Activated effector memory CD4-positive, alpha-beta T cell treated with anti-CD3 and anti-CD28 coated beads, Interleukin-2, amount 50 U/mL, for 16 hours (primary cell): ENCODE results near the gene DOCK9.

Experiments used
- DNase-seq: peaks from one replicate; pipeline ENCODE4 v3.0.0-alpha.2; 2020

Gene DOCK9

DNA sequence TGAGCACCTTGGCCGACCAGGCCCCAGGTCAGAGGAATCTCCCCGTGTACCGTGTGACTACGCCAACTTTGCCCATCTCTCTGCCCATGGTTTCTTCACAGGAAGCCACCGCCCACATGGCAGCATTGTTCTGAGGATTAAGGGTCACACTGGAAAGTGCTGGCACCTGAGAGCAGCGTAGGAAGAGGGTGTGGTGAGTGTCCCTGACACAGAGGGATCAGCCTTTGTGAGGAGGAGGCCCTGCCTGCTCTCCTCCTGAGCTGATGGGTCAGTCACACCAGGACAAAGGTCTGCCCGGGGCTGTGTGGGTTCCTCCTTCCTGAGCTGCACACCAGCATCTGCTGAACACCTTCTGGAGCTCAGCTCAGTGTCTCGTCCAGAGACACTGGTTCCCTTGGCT, 193.2 kb downstream of the DOCK9 start:
- DNase-seq = no peak

DNA sequence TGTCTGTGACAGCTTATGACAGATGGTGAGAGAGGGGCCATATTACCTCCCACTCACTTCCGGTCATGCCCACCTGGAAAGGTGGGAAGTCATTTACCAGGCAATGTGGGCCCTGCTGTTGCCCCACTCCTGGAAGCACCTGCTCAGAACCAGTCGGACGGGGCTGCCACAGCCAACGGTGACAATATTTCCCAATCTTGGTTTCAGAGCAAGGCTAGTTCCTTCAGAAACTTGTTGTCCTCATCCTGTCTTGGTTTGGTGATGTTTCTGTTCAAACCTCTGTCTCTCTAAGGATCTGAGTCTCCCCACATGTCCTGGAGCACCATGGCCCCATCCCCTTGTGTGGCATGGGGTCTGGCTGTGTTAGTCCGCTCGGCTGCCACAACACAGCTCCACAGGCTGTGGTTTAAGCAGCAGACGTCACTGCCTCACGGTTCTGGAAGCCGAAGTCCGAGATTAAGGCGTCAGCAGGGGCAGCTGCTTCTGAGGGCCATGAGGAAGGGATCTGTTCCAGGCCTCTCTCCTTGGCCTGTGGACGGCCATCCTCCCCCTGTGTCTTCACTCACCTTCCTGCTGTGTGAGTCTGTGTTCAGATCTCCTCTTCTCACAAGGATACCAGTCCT, 193.9 kb downstream of the DOCK9 start:
- DNase-seq = no peak

DNA sequence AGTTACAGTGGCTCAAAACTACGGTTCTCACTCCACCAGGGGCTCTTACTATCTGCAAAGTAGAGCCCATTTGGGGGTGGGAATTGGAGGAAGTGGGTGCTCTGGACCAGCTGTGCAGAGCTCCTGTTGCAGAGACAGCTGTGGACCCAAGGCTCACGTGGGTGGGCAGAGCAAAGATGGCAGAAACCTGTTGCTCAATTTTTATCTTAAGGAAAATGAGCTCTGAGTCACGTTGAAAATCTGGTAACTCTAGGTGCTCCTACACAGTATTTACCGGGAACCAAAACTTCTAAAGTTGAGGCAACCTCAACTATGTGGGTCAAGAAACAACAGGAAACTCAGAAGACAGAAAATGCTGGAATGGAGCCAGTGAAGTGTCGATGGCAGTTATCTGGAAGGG, 195.2 kb downstream of the DOCK9 start:
- DNase-seq = no peak

DNA sequence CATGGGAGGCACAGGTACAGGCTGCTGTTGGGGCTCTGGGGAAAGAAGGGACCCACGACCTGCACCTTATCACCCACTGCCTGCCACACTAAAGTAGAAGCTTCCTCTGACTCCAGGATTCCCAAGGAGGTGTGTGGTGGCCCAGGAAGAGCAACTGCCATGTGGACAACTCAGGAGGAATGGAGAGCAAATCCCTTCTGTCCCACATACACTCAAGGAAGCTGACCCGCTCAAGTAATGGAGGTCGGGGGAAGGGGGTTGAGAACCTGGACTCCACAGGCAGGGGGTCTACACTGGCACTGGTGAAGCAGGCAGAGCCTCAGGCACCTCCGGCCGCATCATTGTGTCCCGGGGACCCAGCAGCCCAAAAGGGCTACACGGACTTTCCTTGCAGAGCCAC, 196.0 kb downstream of the DOCK9 start:
- no peak for DNase-seq

DNA sequence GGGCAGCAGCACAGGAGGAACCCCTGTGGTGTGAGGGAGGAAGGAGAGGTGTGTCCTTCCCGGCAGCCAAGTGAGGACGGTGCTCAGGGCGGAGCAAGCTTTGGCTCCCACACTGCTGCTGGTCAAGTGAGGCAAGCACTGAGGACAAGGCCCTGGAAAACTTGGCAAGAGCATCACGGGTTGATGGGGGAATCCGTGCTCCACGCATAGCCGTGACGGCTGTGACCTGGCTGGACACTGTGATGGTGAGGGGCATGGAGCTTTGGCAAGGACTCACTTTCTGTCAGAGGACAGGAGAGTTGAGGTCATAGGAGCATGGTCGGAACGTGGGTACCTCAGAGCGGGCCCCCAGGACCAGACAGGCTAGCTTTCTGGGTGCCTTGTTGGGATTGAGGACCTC, 196.4 kb downstream of the DOCK9 start:
- DNase-seq = no peak

DNA sequence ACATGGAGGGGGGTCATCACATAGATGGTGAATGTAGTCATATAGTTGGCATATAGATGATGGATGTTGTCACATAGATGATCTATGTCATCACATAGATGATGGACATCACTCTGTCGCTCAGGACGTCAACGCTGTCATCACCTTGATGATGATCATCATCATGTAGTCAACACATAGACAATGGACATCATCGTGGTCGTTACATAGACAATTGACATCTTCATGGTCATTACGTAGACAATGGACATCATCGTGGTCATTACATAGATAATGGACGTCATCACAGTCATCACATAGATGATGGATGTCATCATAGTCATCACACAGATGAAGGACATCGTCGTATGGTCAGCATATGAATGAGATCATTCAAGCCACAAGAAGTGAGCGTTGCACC, 196.8 kb downstream of the DOCK9 start:
- no peak for DNase-seq

DNA sequence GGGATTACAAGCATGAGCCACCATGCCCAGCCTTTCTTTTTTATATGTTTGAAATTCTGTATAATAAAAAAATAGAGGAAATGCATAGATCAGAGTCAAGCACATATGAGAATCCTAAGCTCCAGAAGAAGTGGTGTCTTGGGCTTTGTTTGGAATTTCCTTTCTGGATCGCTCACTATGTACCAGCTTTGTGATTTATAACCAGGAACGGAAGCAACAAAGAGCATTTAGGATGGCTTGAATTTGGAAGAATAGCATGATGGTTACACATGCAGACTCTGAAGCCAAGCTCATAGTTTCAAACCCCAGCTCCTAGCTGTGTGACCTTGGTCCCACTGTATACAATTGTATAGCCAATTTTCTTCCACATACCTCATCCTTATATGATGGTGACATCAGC, 197.4 kb downstream of the DOCK9 start:
- DNase-seq = no peak

DNA sequence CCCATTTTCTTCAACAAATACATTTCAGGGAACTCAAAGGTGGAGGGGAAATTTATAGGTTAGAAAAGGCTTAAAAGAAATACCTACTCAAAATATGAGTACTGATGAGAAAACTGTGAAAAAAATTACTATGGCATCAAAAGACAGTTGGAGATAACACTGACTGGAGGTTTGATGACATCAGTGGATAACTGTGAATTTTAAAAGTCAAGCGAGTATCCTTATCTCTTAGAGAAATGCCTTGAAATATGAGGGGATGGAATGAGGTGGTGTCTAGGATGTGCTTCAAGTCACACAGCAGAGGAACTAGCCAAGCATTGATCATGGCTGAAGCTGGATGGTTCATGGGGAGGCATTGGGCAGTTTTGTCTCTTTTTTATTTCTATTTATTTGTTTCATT, 198.2 kb downstream of the DOCK9 start:
- DNase-seq = no peak

DNA sequence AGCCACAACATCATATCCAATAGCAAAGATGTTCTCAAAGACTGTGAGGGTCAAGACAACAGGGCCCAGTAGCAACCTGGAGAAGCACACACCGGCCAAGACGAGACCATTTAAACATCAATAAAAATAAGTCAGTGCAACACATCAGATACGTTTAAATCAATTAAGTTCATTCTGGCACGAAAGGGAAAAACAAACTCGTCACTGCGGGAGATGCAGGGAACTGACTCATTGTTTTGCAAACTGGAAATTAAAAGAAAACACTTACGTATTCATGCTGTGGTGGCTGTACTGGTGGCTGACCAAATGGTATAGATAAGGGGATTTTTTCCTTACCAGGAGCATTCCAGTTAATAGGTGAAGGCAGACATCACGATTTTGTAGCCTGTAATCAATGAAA, 199.1 kb downstream of the DOCK9 start:
- no peak for DNase-seq

DNA sequence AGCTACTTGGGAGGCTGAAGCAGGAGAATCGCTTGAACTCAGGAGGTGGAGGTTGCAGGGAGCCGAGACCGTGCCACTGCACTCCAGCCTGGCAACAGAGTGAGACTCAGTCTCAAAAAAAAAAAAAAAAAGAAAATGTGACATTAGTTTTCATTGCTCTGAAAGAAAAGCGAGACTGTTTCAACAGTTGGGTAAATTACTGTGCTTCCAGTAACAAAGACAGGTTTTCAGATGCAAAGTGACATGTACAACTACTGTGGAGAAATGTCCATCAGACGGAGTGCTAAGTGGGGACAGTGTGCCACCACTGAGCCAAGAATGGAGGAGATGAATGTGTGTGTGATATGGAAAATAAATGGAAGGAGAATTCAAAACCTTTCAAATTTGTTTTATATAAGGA, 201.2 kb downstream of the DOCK9 start:
- no peak for DNase-seq

DNA sequence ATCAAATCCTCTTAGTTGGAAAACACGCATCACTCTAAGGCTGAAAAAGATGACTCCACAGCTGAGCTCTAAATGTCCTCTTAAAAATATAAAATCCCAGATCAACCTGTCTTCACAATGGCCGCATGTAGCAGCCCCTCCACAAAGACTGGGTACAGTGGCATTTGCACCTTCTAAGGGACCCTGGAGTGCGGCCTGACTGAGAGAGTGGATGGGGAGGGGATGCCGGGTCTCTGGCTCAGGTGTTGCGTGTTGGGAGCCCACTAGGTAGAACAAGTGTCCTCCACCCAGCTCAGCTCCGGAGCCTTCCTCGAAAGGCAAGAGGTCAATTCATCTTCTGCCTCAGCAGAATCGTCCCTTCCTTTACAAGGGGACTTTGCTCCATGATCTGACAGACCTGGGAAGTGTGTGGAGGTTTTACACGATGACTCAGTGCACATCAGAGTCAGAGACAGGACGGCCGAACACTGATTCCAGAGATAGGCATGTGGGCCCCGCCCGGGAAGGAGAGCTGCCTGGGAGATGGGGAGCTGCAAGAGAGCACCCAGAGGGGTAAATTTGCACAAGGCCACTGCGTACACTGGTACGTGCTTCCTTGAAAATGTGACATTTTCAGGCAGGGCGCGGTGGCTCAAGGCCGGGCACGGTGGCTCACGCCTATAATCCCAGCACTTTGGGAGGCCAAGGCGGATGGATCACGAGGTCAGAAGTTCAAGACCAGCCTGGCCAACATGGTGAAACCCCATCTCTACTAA, 201.8 kb downstream of the DOCK9 start:
- DNase-seq = no peak

DNA sequence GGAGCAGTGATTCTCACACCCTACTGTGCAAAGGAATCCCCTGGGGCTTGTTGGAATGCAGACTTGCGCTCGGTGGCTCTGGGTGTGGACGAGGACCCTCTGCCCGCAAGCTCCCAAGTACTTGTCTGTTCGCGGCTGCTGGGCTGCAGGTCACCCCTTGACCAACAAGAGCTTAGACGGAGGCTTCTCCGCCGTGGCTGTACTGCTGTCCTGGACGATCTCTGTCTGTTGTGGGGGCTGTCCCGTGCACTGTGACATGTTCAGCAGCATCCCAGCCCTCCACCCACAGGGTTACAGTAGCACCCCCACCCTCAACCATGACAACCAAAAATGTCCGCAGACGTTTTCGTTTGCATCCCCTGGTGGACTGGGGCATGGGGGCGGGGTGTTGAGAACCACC, 202.5 kb downstream of the DOCK9 start:
- DNase-seq = no peak

DNA sequence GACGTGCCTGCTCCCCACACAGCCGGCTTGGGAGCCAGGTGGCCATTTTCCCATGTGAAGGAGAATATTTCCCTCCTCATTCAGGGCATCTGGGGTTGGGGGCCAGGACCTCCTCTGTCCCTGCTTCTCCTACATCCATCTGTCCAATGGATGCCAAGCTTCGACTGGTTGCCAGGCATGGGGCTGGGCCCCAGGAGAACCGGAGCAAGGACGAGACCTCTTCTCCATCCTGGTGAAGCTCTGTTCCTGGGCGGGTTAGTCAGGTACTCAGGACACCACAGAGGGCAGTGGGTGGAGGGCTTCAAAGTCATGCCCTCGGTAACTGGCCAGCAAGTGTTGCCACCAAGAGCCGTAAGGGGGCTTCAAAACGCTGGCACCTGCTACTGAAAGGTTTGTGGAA, 203.1 kb downstream of the DOCK9 start:
- no peak for DNase-seq

DNA sequence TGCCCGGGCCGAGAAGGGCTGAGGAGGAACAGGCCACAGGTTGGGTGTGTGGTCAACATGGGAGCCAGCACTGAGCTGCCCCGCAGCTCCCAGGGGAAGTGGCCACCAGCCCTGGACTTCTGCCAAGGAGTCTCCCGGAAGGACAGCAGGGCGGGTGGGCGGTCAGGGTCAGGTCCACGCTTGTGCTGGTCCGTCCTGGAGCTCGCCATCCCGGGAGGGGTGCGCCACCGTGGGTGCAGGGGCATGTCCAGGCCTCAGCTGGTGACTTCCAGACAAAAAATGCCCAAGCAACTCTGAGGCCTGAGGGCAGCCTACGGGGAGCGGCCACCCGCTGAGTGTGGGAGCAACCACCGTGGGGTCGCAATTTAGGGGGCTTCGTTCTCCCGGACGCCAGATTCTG, 203.9 kb downstream of the DOCK9 start:
- DNase-seq = no peak

DNA sequence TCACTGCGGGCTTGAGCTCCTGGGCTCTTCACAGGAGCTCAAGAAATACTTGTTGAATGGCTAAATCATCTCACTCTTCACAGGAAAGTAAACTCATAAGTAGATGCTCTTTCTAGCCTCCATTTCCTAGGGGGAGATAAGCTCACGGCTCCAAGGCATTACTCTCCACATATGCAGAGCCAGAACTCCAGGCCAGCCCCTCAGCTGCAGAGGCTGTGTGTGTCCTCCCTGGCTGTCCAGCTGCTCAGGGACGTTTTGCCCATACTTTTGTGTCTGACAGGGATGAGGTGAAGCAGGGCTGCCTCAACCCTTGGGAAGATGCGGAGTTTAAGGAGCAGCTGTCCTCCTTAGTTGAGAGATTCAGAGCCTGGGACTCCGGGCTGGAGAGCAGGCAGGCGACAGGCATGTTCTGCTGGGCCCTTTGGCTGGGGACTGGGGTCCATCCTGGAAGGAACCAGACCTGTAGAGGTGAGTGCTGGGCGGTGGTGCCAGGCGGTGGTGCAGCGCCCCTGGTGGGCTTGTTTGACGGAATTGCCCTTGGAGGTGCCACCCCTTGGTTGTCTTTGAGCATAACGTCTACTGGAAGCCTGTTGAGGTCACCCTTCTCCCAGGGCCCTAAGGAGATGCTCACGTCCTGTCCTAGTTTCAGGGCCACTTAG, 204.9 kb downstream of the DOCK9 start:
- no peak for DNase-seq

DNA sequence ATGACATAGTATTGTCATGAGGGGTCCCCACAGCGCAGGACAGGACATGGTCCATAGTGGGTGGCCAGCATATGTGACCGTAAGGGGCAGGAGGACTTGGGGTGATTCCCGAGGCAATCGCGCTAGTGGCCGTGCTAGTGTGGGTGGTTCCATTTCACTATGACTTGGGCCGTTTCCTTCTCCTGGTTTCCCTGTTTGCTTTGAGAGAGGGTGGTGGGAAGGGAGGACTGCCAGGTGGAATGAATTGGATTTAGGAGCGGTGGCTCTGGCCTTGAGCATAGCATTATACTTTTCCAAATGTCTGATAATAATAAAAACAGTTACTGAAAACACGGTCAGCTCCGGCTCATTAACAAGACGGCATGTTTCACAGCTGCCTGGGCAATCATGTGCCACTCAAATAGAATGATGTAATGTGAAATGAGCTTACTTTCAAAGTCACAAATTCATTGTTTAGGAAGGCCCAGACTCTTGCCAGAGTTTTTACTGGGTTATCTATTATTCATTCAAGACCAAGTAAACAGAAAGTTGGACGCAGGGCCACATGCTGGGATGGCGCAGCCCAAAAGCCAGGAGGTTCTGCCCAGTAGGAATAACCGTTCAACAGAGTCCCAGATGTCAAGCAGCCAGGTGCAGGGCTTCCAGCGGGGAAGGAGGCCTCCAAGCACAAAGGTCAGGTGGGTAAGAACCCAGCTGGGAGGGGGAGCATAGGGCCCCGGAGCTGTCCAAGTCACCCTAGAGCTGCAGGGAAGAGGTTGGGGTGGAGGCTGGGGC, 205.8 kb downstream of the DOCK9 start:
- DNase-seq = no peak

DNA sequence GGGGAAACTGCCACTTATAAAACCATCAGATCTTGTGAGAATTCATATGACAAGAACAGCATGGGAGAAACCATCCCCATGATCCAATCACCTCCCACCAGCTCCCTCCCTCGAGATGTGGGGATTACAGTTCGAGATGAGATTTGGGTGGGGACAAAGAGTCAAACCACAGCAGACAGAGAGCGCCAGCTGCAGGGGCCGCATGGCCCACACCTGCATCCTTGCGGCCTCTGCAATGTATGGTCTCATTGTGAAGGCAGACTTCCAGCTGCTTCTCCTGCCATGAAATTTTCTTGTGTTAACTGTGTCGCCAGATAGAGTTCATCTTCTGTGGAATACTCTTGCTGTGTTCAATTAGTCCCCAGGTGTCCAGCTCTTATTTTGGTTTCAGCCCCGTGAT, 208.1 kb downstream of the DOCK9 start:
- DNase-seq = no peak

DNA sequence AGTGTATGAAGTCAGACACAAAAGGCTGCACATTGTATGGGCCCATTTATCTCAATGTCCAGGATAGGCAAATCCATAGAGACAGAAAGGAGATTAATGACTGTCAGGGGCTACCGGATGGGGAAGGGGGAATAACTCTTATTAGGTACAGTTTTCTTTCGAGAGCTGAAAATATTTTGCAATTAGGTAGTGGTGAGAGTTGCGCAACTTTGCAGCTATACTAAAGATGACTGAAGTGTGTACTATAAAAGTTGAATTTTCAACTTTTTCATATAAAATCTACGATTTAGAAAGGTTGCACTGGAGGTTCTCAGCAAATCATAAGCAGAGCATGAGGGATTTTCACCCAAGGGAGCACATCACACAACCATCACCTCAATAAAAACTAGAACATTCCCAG, 209.3 kb downstream of the DOCK9 start:
- DNase-seq = no peak

DNA sequence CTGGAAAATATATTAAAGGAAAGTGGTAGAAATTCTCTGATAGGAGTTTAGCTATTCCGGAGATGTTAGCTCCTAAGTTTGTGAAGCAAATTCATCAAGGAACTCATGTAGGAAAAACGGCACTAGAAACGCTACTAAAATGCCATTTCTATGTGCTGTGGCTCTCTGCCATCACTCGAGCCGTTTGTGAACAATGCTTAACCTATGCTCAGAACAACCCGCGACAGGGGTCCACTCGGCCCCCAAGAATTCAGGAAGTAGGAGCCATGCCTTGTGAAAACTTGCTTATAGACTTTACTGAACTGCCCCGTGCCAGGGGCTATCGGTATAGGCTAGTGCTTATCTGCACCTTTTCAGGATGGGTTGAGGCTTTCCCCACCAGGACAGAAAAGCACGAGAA, 211.2 kb downstream of the DOCK9 start:
- no peak for DNase-seq

DNA sequence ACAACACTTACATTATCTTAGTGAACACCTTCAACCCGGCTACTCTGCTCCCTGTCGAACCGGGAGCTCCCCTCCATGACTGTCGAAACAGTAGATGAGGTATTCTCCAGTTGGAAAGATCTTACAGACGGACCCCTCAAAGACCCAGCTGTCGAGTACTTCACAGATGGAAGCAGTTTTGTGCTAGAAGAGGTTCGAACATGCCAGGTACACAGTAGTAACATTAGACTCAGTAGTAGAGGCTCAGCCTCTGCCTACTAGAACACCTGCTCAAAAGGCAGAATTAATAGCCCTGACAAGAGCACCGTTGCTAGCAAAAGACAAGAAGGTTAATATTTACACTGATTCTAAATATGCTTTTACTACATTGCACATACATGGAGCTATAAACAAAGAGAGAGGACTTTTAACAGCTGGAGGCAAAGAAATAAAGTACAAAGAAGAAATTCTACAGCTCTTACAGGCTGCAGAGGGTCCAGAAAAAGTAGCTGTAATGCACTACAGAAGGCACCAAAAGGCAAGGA, 211.8 kb downstream of the DOCK9 start:
- DNase-seq = no peak

DNA sequence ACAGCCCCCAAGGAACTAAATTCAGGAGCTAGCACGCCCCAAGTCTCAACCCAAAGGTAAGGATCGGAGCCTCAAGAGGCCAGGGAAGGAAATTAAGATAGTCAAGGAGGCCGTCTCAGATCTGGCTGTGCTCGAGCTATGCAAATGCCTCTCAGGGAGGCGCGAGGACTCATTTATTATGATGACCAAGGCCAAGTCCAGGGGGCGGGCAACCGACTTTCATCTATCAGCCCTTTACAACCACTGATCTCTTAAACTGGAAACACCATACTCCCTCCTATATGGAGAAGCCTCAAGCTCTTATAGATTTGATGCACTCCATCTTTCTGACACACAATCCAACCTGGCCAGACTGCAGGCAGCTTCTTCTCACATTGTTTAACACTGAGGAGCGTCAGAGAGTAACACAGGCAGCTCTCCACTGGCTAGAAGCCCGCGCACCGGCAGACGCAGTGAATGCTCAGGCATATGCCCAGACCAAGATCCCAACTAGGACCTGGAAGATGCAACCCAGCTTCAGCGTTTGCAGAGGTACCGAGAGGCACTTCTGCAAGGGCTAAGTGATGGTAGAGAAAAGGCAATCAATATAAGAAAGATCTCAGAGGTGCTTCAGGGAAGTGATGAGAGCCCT, 215.8 kb downstream of the DOCK9 start:
- DNase-seq = no peak

DNA sequence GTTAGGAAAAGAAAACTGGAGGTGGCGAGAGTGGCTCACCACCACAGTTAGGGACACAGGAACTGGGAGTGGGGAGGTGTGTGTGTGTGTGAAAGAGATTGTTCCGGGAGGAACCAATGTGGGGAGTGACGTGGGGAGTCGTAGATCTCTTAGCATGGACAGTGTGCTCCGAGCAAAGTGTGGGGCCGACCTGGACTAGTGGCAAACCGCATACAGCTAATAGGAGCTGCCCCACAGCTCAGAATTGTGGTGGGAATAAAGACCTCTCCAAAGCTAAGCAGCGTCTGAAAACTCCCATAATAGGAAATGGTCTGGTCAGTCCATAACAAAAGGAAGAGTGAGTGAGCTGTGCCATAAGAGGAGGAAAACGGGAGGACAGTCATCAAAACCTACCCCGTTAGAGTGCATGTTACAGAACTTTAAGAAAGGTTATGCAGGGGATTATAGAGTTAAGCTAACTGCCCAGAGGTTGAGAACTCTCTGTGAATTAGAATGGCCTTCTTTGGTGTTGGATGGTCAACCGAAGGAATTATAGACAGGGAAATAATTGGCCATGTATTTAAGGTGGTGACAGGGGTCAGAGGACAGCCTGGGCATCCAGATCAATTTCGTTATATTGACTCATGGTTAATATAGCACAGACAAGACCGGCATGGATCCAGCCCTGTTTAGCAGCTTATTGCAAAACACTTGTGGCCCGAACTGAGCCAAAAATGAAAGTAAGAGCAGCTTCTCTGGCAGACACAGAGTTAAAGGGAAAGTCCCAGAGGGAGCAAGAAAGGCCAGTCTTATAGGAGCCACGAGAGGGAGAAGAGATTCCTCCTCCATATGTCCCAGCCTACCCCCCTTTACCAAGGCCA, 216.5 kb downstream of the DOCK9 start:
- DNase-seq = no peak
